ENCODE results near the gene ASNSD1. TPM values are rescaled to one million over a fixed set of nuclear protein-coding genes. Genes with fewer than 3 reads are reported as not detected.

ASNSD1 gene
- total RNA-seq, 1 experiment from 2014 or later, result 48.5 TPM

GRCh38 chr2:189629531-189630453 lies 31.5 kb upstream of the ASNSD1 start:
- no peak overlapping the region for H3K4me3 Mint-ChIP-seq
- no CpG with 5 or more reads among the region's 10 CpGs for WGBS (ENCODE audit: extremely low coverage, insufficient read length, low lambda C conversion rate)

More at GRCh38 chr2:189629531-189630453, 31.5 kb upstream of the ASNSD1 start:
- peaks cover under 1 to 6% of the 10 kb centered on the region in 2 experiments; a peak in 3 of 4 replicates for H3K4me1 Mint-ChIP-seq
- H3K23ac ChIP-seq (ENCODE audit: insufficient read length, low read depth, low read length), result no peak overlapping the region
- no peaks in the 10 kb centered on the region for H3K79me1 ChIP-seq (ENCODE audit: insufficient read depth, low read depth, low read length, poor library complexity, severe bottlenecking)
- TF ChIP-seq CTCF (conservative IDR thresholded peaks at IDR 0.05), result no peak
- H2AFZ ChIP-seq (ENCODE audit: low read length), result no peak overlapping the region
- no peak overlapping the region for H3K27ac Mint-ChIP-seq
- H2BK120ac ChIP-seq (ENCODE audit: low read depth, low read length, poor library complexity, severe bottlenecking), result no peak overlapping the region
- no peak overlapping the region for H3K56ac ChIP-seq (ENCODE audit: insufficient read length, low read depth, low read length)
- H4K8ac ChIP-seq (replicated peaks; ENCODE audit: insufficient read length, low read depth, low read length), result no peak overlapping the region
- no peak overlapping the region for H4K5ac ChIP-seq (ENCODE audit: insufficient read length, low read depth, low read length)
- no peaks in the 10 kb centered on the region for H3K27me3 Mint-ChIP-seq (ENCODE audit: low read depth)
- no peaks in the 10 kb centered on the region for H3K9me3 ChIP-seq (ENCODE audit: control insufficient read depth, low read depth, low read length)
- no peak overlapping the region for H2AK5ac ChIP-seq (ENCODE audit: insufficient read length, low read length)
- H3K14ac ChIP-seq (ENCODE audit: insufficient read depth, low read length), result no peak overlapping the region
- H3K79me2 ChIP-seq (ENCODE audit: insufficient read depth, low read length), result no peaks in the 10 kb centered on the region
- no peaks in the 10 kb centered on the region for H3K23me2 ChIP-seq (ENCODE audit: insufficient read length, low read depth, low read length, poor library complexity, severe bottlenecking)
- no peak overlapping the region for H3K18ac ChIP-seq (ENCODE audit: insufficient read length, low read depth, low read length)
- no peaks in the 10 kb centered on the region for H4K20me1 ChIP-seq (ENCODE audit: control insufficient read depth, insufficient read depth, insufficient read length)
- H3K27me3 ChIP-seq (ENCODE audit: insufficient read depth, low read length), result no peaks in the 10 kb centered on the region
- no peak overlapping the region for H2BK12ac ChIP-seq (ENCODE audit: insufficient read length, low read depth, low read length)
- no peak overlapping the region for H3K27ac ChIP-seq (ENCODE audit: insufficient read length, low read depth, low read length)
- no peak overlapping the region for H2BK15ac ChIP-seq (ENCODE audit: low read depth, low read length)
- H3K9ac ChIP-seq (ENCODE audit: extremely low read depth, insufficient read length, low read length), result no peak overlapping the region
- no peaks in the 10 kb centered on the region for H3K36me3 Mint-ChIP-seq (ENCODE audit: insufficient read depth in 1 of 3, low read depth in 3 of 3)
- no peaks in the 10 kb centered on the region; the same call in 1 of the 2 replicates for H3K4me1 ChIP-seq (ENCODE audit: insufficient read depth, low read length)
- no peak overlapping the region for H4K91ac ChIP-seq (ENCODE audit: insufficient read length, low read depth, low read length)
- H3K4ac ChIP-seq (ENCODE audit: low read depth, low read length), result no peak overlapping the region
- H2BK5ac ChIP-seq (ENCODE audit: insufficient read length, low read length), result no peak overlapping the region
- no peak overlapping the region for H3T11ph ChIP-seq (ENCODE audit: low read length)
- H3K4me2 ChIP-seq (ENCODE audit: insufficient read depth, insufficient read length, low read length), result no peak overlapping the region
- no peaks in the 10 kb centered on the region for H3K9me3 Mint-ChIP-seq
- no peak for DNase-seq
- H2BK20ac ChIP-seq (ENCODE audit: low read depth, low read length, poor library complexity, severe bottlenecking), result no peak overlapping the region

All from H9 (cell line).